ENCODE measurements around the gene APOL3. TPM values are rescaled to one million over a fixed set of nuclear protein-coding genes. Genes with fewer than 3 reads are reported as not detected.

The APOL3 gene
- polyA plus RNA-seq, 1 donor from 2014 or later: not detected

GRCh38 chr22:36180928-36181327 lies 20.4 kb upstream of the APOL3 start:
- no peaks in the 10 kb centered on the region for H3K27me3 ChIP-seq (ENCODE audit: insufficient read depth, low read depth, low read length)
- TF ChIP-seq EP300 (conservative IDR thresholded peaks at IDR 0.05; ENCODE audit: poor library complexity, severe bottlenecking): no peak
- TF ChIP-seq, protein P1, sequence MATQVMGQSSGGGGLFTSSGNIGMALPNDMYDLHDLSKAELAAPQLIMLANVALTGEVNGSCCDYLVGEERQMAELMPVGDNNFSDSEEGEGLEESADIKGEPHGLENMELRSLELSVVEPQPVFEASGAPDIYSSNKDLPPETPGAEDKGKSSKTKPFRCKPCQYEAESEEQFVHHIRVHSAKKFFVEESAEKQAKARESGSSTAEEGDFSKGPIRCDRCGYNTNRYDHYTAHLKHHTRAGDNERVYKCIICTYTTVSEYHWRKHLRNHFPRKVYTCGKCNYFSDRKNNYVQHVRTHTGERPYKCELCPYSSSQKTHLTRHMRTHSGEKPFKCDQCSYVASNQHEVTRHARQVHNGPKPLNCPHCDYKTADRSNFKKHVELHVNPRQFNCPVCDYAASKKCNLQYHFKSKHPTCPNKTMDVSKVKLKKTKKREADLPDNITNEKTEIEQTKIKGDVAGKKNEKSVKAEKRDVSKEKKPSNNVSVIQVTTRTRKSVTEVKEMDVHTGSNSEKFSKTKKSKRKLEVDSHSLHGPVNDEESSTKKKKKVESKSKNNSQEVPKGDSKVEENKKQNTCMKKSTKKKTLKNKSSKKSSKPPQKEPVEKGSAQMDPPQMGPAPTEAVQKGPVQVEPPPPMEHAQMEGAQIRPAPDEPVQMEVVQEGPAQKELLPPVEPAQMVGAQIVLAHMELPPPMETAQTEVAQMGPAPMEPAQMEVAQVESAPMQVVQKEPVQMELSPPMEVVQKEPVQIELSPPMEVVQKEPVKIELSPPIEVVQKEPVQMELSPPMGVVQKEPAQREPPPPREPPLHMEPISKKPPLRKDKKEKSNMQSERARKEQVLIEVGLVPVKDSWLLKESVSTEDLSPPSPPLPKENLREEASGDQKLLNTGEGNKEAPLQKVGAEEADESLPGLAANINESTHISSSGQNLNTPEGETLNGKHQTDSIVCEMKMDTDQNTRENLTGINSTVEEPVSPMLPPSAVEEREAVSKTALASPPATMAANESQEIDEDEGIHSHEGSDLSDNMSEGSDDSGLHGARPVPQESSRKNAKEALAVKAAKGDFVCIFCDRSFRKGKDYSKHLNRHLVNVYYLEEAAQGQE (IDR thresholded peaks at IDR 0.05; ENCODE audit: borderline replicate concordance): no peak
- TF ChIP-seq EZH2 (IDR thresholded peaks at IDR 0.05; ENCODE audit: borderline replicate concordance, insufficient read depth, low read length, poor library complexity, severe bottlenecking): no peak
- TF ChIP-seq SMC3 (conservative IDR thresholded peaks at IDR 0.05; ENCODE audit: poor library complexity): no peak
- TF ChIP-seq POLR2AphosphoS5 (IDR thresholded peaks at IDR 0.05): no peak
- TF ChIP-seq MXI1 (conservative IDR thresholded peaks at IDR 0.05; ENCODE audit: poor library complexity, severe bottlenecking): no peak
- TF ChIP-seq CTCF (IDR thresholded peaks at IDR 0.05; ENCODE audit: poor library complexity, severe bottlenecking): no peak
- no peak for TF ChIP-seq RAD21 (conservative IDR thresholded peaks at IDR 0.05)
- no peaks in the 10 kb centered on the region for H3K79me2 ChIP-seq (replicated peaks; ENCODE audit: insufficient read depth, low read length)
- no peak overlapping the region for H3K4me2 ChIP-seq (ENCODE audit: low read length)
- no peaks in the 10 kb centered on the region for H3K9me2 ChIP-seq (ENCODE audit: insufficient read depth, low read length)
- no peak overlapping the region for H3K9ac ChIP-seq (ENCODE audit: low read length)
- H3K4me3 ChIP-seq (ENCODE audit: low read length): no peak overlapping the region
- no peaks in the 10 kb centered on the region for H3K9me3 ChIP-seq (ENCODE audit: low read length)
- no peaks in the 10 kb centered on the region for H3K36me3 ChIP-seq (ENCODE audit: insufficient read depth, low read length)
- H4K20me1 ChIP-seq (ENCODE audit: insufficient read depth): no peaks in the 10 kb centered on the region
- H2AFZ ChIP-seq (ENCODE audit: low read depth, low read length): no peak overlapping the region
- no peak overlapping the region for H3K27ac ChIP-seq (ENCODE audit: low read length)
- H3F3A ChIP-seq (ENCODE audit: insufficient read depth, low read length, poor library complexity, severe bottlenecking): no peaks in the 10 kb centered on the region

DNA sequence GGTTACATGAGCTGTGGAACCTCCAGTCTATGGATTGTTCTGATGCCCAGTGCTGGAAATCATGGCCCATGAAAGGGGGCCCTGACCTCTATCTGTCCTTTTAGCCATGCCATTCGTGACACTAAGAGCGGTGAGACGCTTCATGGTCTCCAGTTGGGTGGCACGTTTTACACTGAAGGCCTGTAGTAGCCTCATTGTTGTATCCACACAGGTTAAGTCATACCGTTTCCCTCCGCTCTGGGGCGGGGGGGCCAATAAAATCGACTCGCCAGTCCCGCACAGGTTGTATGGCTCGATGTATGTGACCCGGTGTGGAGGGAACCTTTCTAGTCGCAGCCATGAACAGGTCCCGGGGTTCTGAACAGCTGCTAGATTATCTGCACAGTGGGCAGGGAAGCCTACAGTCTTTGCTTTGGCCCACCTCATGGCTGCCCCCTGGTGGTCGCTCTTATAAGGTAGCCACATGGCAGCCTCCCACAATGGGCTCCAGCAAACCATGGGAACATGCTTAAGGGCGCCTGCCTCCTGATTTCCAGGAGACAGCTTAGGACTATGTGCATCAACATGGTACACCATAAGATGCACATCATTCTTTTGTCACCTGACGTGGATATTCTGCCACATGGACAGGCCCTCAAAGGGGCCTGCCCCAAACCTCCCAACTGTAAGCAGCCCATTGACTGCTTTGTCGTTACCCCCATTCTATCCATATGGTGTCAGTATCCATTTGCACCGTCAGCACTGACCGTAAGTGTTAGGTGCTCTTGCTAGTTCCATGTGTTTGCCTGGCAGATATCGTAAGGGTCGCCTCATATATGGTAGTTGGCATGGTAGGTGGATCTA lies 19.7 kb upstream of the APOL3 start:
- H3K9ac ChIP-seq (ENCODE audit: low read length): no peak overlapping the region
- no peaks in the 10 kb centered on the region for H3F3A ChIP-seq (ENCODE audit: insufficient read depth, low read length, poor library complexity, severe bottlenecking)
- H3K36me3 ChIP-seq (ENCODE audit: insufficient read depth, low read length): no peaks in the 10 kb centered on the region
- no peaks in the 10 kb centered on the region for H3K9me3 ChIP-seq (ENCODE audit: low read length)
- no peaks in the 10 kb centered on the region for H3K27me3 ChIP-seq (ENCODE audit: insufficient read depth, low read depth, low read length)
- H3K79me2 ChIP-seq (replicated peaks; ENCODE audit: insufficient read depth, low read length): no peaks in the 10 kb centered on the region
- H3K27ac ChIP-seq (ENCODE audit: low read length): no peak overlapping the region
- H3K4me2 ChIP-seq (ENCODE audit: low read length): no peak overlapping the region
- H3K4me3 ChIP-seq (ENCODE audit: low read length): no peak overlapping the region
- no peak for TF ChIP-seq CTCF (IDR thresholded peaks at IDR 0.05; ENCODE audit: poor library complexity, severe bottlenecking)
- TF ChIP-seq POLR2AphosphoS5 (IDR thresholded peaks at IDR 0.05): no peak
- TF ChIP-seq EP300 (conservative IDR thresholded peaks at IDR 0.05; ENCODE audit: poor library complexity, severe bottlenecking): no peak
- TF ChIP-seq, protein P1 (IDR thresholded peaks at IDR 0.05; ENCODE audit: borderline replicate concordance): no peak
- TF ChIP-seq EZH2 (IDR thresholded peaks at IDR 0.05; ENCODE audit: borderline replicate concordance, insufficient read depth, low read length, poor library complexity, severe bottlenecking): no peak
- TF ChIP-seq RAD21 (conservative IDR thresholded peaks at IDR 0.05): no peak
- TF ChIP-seq MXI1 (conservative IDR thresholded peaks at IDR 0.05; ENCODE audit: poor library complexity, severe bottlenecking): no peak
- no peak for TF ChIP-seq TAF1 (IDR thresholded peaks at IDR 0.05; ENCODE audit: low read depth)
- TF ChIP-seq SMC3 (conservative IDR thresholded peaks at IDR 0.05; ENCODE audit: poor library complexity): no peak
- no peak overlapping the region for H2AFZ ChIP-seq (ENCODE audit: low read depth, low read length)
- no peaks in the 10 kb centered on the region for H4K20me1 ChIP-seq (ENCODE audit: insufficient read depth)
- H3K9me2 ChIP-seq (ENCODE audit: insufficient read depth, low read length): no peaks in the 10 kb centered on the region
